HG02981 (cell line): Measurements from ENCODE around the gene HOXB3.

Experiments
- ATAC-seq: cut with Tn5 transposase; IDR thresholded peaks from one replicate; pipeline ENCODE4 v1.9.1; 2021; ENCODE audit warnings: mild to moderate bottlenecking, moderate library complexity; ENCODE audit not compliant: unreplicated experiment

HOXB3 gene

GRCh38 chr17:48589831-48590606 is at the start of gene HOXB3:
HOXB3 (minus strand) TSS chr17:48590241; CDS start chr17:48552474, 37,767 bp downstream.
- ATAC-seq: no peak

- ATAC-seq: no peak
Measured at GRCh38 chr17:48639136-48639535, 49.1 kb upstream of the HOXB3 start.

GRCh38 chr17:48637323-48638260 is 47.6 kb upstream of the HOXB3 start:
- no peak for ATAC-seq

- ATAC-seq: no peak
Measured at GRCh38 chr17:48636177-48637018, 46.4 kb upstream of the HOXB3 start.

- no peak for ATAC-seq
Measured at GRCh38 chr17:48634493-48635208, 44.6 kb upstream of the HOXB3 start.

GRCh38 chr17:48633266-48633677 is 43.2 kb upstream of the HOXB3 start:
- ATAC-seq: no peak

- ATAC-seq: no peak
Measured at GRCh38 chr17:48632579-48633265, 42.7 kb upstream of the HOXB3 start.

GRCh38 chr17:48631693-48632578 is 41.9 kb upstream of the HOXB3 start:
- ATAC-seq: no peak

- no peak for ATAC-seq
Measured at GRCh38 chr17:48630925-48631692, 41.1 kb upstream of the HOXB3 start.

GRCh38 chr17:48630009-48630924 is 40.2 kb upstream of the HOXB3 start:
- ATAC-seq: no peak

- ATAC-seq: no peak
Measured at GRCh38 chr17:48629411-48629759, 39.3 kb upstream of the HOXB3 start.

GRCh38 chr17:48628649-48629410 is 38.8 kb upstream of the HOXB3 start:
- no peak for ATAC-seq

- no peak for ATAC-seq
Measured at GRCh38 chr17:48627623-48628521, 37.8 kb upstream of the HOXB3 start.

- ATAC-seq: no peak
Measured at GRCh38 chr17:48627118-48627597, 37.1 kb upstream of the HOXB3 start.
